ENCODE measurements around the gene SOX10. TPM values are rescaled to one million over a fixed set of nuclear protein-coding genes. Genes with fewer than 3 reads are reported as not detected.

The SOX10 gene
- total RNA-seq, 1 experiment from 2014 or later, result 2.4 TPM

- DNase-seq, result no peak
- H3K79me2 ChIP-seq (ENCODE audit: insufficient read depth, low read length), result no peaks in the 10 kb centered on the region
- H2BK15ac ChIP-seq (ENCODE audit: low read depth, low read length), result no peak overlapping the region
- peaks cover 31% of the 10 kb centered on the region for H3K27me3 Mint-ChIP-seq (ENCODE audit: low read depth)
- H2AK5ac ChIP-seq (ENCODE audit: insufficient read length, low read length), result no peak overlapping the region
- no peak overlapping the region for H3K18ac ChIP-seq (ENCODE audit: insufficient read length, low read depth, low read length)
- H3K4ac ChIP-seq (ENCODE audit: low read depth, low read length), result no peak overlapping the region
- no peak overlapping the region for H2BK120ac ChIP-seq (ENCODE audit: low read depth, low read length, poor library complexity, severe bottlenecking)
- no peak overlapping the region for H3K27ac ChIP-seq (ENCODE audit: insufficient read length, low read depth, low read length)
- H3K4me2 ChIP-seq (ENCODE audit: insufficient read depth, insufficient read length, low read length), result no peak overlapping the region
- H4K91ac ChIP-seq (ENCODE audit: insufficient read length, low read depth, low read length), result no peak overlapping the region
- H3K23ac ChIP-seq (ENCODE audit: insufficient read length, low read depth, low read length), result no peak overlapping the region
- H3K4me1 ChIP-seq (ENCODE audit: insufficient read depth, low read length), result no peaks in the 10 kb centered on the region; the same call in 1 of the 2 replicates
- no peaks in the 10 kb centered on the region for H3K27me3 ChIP-seq (ENCODE audit: insufficient read depth, low read length)
- H3K27ac Mint-ChIP-seq, result no peak overlapping the region
- no peak for TF ChIP-seq CTCF (conservative IDR thresholded peaks at IDR 0.05)
- H3K4me1 Mint-ChIP-seq, result peaks cover 19 to 29% of the 10 kb centered on the region in 2 experiments
- H3K79me1 ChIP-seq (ENCODE audit: insufficient read depth, low read depth, low read length, poor library complexity, severe bottlenecking), result no peaks in the 10 kb centered on the region
- no peak overlapping the region for H2BK20ac ChIP-seq (ENCODE audit: low read depth, low read length, poor library complexity, severe bottlenecking)
- H3T11ph ChIP-seq (ENCODE audit: low read length), result no peak overlapping the region
- no peaks in the 10 kb centered on the region for H4K20me1 ChIP-seq (ENCODE audit: control insufficient read depth, insufficient read depth, insufficient read length)
- no peaks in the 10 kb centered on the region for H3K23me2 ChIP-seq (ENCODE audit: insufficient read length, low read depth, low read length, poor library complexity, severe bottlenecking)
- H4K8ac ChIP-seq (replicated peaks; ENCODE audit: insufficient read length, low read depth, low read length), result no peak overlapping the region
- H3K9me3 Mint-ChIP-seq, result no peaks in the 10 kb centered on the region
- no peak overlapping the region for H2BK12ac ChIP-seq (ENCODE audit: insufficient read length, low read depth, low read length)
- no peak overlapping the region for H3K4me3 Mint-ChIP-seq
- no peak overlapping the region for H3K56ac ChIP-seq (ENCODE audit: insufficient read length, low read depth, low read length)
- no peaks in the 10 kb centered on the region for H3K9me3 ChIP-seq (ENCODE audit: control insufficient read depth, low read depth, low read length)
- no peak overlapping the region for H3K9ac ChIP-seq (ENCODE audit: extremely low read depth, insufficient read length, low read length)
- H2BK5ac ChIP-seq (ENCODE audit: insufficient read length, low read length), result no peak overlapping the region
- no peak overlapping the region for H3K14ac ChIP-seq (ENCODE audit: insufficient read depth, low read length)
- no peaks in the 10 kb centered on the region for H3K36me3 Mint-ChIP-seq (ENCODE audit: insufficient read depth in 1 of 3, low read depth in 3 of 3)
- no peak overlapping the region for H4K5ac ChIP-seq (ENCODE audit: insufficient read length, low read depth, low read length)
- no peak overlapping the region for H2AFZ ChIP-seq (ENCODE audit: low read length)
These were observed 45.0 kb upstream of the SOX10 start for GRCh38 chr22:38029370-38029769.

Data from H9 (cell line).